ENCODE data around the gene MAPK1. TPM values are rescaled to one million over a fixed set of nuclear protein-coding genes. Genes with fewer than 3 reads are reported as not detected.
"Not testable (repeated sequence)": the region's sequence is repeated elsewhere in the genome, so short reads cannot be mapped to it uniquely, and the experiment has no call there.

Gene MAPK1
- total RNA-seq, 1 experiment from 2014 or later = 139 TPM

- ChIA-PET CTCF (no interaction called here), POLR2A (ENCODE audit: low non-redundant PET) (no interaction called here)
- Histone ChIP-seq H3K36me3 (ENCODE audit: insufficient read depth, low read length, poor library complexity, severe bottlenecking) (no peaks in the 10 kb centered on the region), H3K4me3 (ENCODE audit: low read depth, low read length, poor library complexity, severe bottlenecking) (no peak overlapping the region), H3K27ac (ENCODE audit: low read depth, low read length, poor library complexity, severe bottlenecking) (no peak overlapping the region), H3K9me3 (ENCODE audit: low read depth, low read length, poor library complexity, severe bottlenecking) (no peaks in the 10 kb centered on the region), H3K4me1 (ENCODE audit: insufficient read depth, low read length, poor library complexity, severe bottlenecking) (peaks cover 4% of the 10 kb centered on the region), H3K27me3 (replicated peaks; ENCODE audit: insufficient read depth, low read depth, low read length, poor library complexity) (no peaks in the 10 kb centered on the region)
- TF ChIP-seq CTCF (conservative IDR thresholded peaks at IDR 0.05; ENCODE audit: low read depth, low read length) = no peak
- no peak for TF ChIP-seq EZH2 (IDR thresholded peaks at IDR 0.05; ENCODE audit: borderline replicate concordance, low read depth, low read length, poor library complexity, severe bottlenecking)
- no peak for DNase-seq (ENCODE audit: low spot score)
- intact Hi-C loops (cut with micrococcal nuclease; ENCODE audit: unreplicated experiment) = no loop called here
- no TSS peak for BruUV-seq (replicated peaks)
Measured at GRCh38 chr22:21731503-21731902, 135.9 kb downstream of the MAPK1 start.

- intact Hi-C loops (cut with micrococcal nuclease; ENCODE audit: unreplicated experiment) = no loop called here
- BruUV-seq (replicated peaks) = no TSS peak
Measured at GRCh38 chr22:21730535-21731308, 136.7 kb downstream of the MAPK1 start.

GRCh38 chr22:21729184-21729583, 138.3 kb downstream of the MAPK1 start:
- intact Hi-C loops (cut with micrococcal nuclease; ENCODE audit: unreplicated experiment); BruUV-seq (replicated peaks); H3K36me3 ChIP-seq (ENCODE audit: insufficient read depth, low read length, poor library complexity, severe bottlenecking); H3K27me3 ChIP-seq (replicated peaks; ENCODE audit: insufficient read depth, low read depth, low read length, poor library complexity); H3K9me3 ChIP-seq (ENCODE audit: low read depth, low read length, poor library complexity, severe bottlenecking); H3K27ac ChIP-seq (ENCODE audit: low read depth, low read length, poor library complexity, severe bottlenecking); POLR2A ChIA-PET (ENCODE audit: low non-redundant PET); H3K4me1 ChIP-seq (ENCODE audit: insufficient read depth, low read length, poor library complexity, severe bottlenecking); DNase-seq (ENCODE audit: low spot score); H3K4me3 ChIP-seq (ENCODE audit: low read depth, low read length, poor library complexity, severe bottlenecking): not testable (repeated sequence)
- CTCF ChIA-PET = interaction anchor here (0.7 kb wide), 1 partner anchor 1498 kb away, joined by 3 read pairs; no protein-coding TSS in a partner anchor

More at GRCh38 chr22:21730535-21731308, 136.7 kb downstream of the MAPK1 start:
- Histone ChIP-seq H3K36me3 (ENCODE audit: insufficient read depth, low read length, poor library complexity, severe bottlenecking) (no peaks in the 10 kb centered on the region), H3K27ac (ENCODE audit: low read depth, low read length, poor library complexity, severe bottlenecking) (no peak overlapping the region), H3K9me3 (ENCODE audit: low read depth, low read length, poor library complexity, severe bottlenecking) (no peaks in the 10 kb centered on the region), H3K27me3 (replicated peaks; ENCODE audit: insufficient read depth, low read depth, low read length, poor library complexity) (no peaks in the 10 kb centered on the region), H3K4me3 (ENCODE audit: low read depth, low read length, poor library complexity, severe bottlenecking) (no peak overlapping the region), H3K4me1 (ENCODE audit: insufficient read depth, low read length, poor library complexity, severe bottlenecking) (peaks cover 4% of the 10 kb centered on the region)
- DNase-seq (ENCODE audit: low spot score) = no peak
- ChIA-PET POLR2A (ENCODE audit: low non-redundant PET) (no interaction called here), CTCF (no interaction called here)
- TF ChIP-seq CTCF (conservative IDR thresholded peaks at IDR 0.05; ENCODE audit: low read depth, low read length) (no peak), EZH2 (IDR thresholded peaks at IDR 0.05; ENCODE audit: borderline replicate concordance, low read depth, low read length, poor library complexity, severe bottlenecking) (no peak)

- no peak for DNase-seq (ENCODE audit: low spot score)
- Histone ChIP-seq H3K4me3 (ENCODE audit: low read depth, low read length, poor library complexity, severe bottlenecking) (no peak overlapping the region), H3K36me3 (ENCODE audit: insufficient read depth, low read length, poor library complexity, severe bottlenecking) (no peaks in the 10 kb centered on the region), H3K27me3 (replicated peaks; ENCODE audit: insufficient read depth, low read depth, low read length, poor library complexity) (no peaks in the 10 kb centered on the region), H3K4me1 (ENCODE audit: insufficient read depth, low read length, poor library complexity, severe bottlenecking) (no peaks in the 10 kb centered on the region), H3K27ac (ENCODE audit: low read depth, low read length, poor library complexity, severe bottlenecking) (no peak overlapping the region), H3K9me3 (ENCODE audit: low read depth, low read length, poor library complexity, severe bottlenecking) (no peaks in the 10 kb centered on the region)
- TF ChIP-seq EZH2 (IDR thresholded peaks at IDR 0.05; ENCODE audit: borderline replicate concordance, low read depth, low read length, poor library complexity, severe bottlenecking) (no peak), CTCF (conservative IDR thresholded peaks at IDR 0.05; ENCODE audit: low read depth, low read length) (no peak)
- CTCF ChIA-PET = no interaction called here
- BruUV-seq (replicated peaks) = no TSS peak
- intact Hi-C loops (cut with micrococcal nuclease; ENCODE audit: unreplicated experiment) = no loop called here
- POLR2A ChIA-PET (ENCODE audit: low non-redundant PET) = no interaction called here
Measured at GRCh38 chr22:21728270-21728669, 139.2 kb downstream of the MAPK1 start.
